Skin of body (tissue), 2 donors: Measurements from ENCODE around the gene SIAH1. TPM values are rescaled to one million over a fixed set of nuclear protein-coding genes. Genes with fewer than 3 reads are reported as not detected.
A peak's percentile ranks its signal among the peaks of the same experiment; 100 is the strongest.
"Not testable (repeated sequence)": the region's sequence is repeated elsewhere in the genome, so short reads cannot be mapped to it uniquely, and the experiment has no call there.

Experiments used
- DNase-seq: peaks from one replicate; lab custom pipeline; 2025; lab: John Stamatoyannopoulos, UW
- total RNA-seq: library from RNA; depleted of rRNA; stranded (reverse); fragments of >200 nt; gene quantifications from one replicate; pipeline ENCODE4 v1.2.3, GENCODE V29; 2014

Gene SIAH1
- total RNA-seq, 1 donor from 2014 or later, result 53.4 TPM

GRCh38 chr16:48393485-48394354, 8.5 kb upstream of the SIAH1 start:
- DNase-seq, result no peak

GRCh38 chr16:48392407-48392806, 7.2 kb upstream of the SIAH1 start:
- no peak for DNase-seq

- no peak for DNase-seq
Observed at GRCh38 chr16:48386559-48387312, 1.5 kb upstream of the SIAH1 start.

- no peak for DNase-seq
Observed at GRCh38 chr16:48384520-48385252, 527 bp downstream of the SIAH1 start.

GRCh38 chr16:48383877-48384519, 1.2 kb downstream of the SIAH1 start:
- DNase-seq, result peak; percentile 34

GRCh38 chr16:48383009-48383876, 2.0 kb downstream of the SIAH1 start:
- no peak for DNase-seq

- DNase-seq, result no peak
Observed at GRCh38 chr16:48382131-48382530, 3.1 kb downstream of the SIAH1 start.

- no peak for DNase-seq
Observed at GRCh38 chr16:48381201-48381600, 4.0 kb downstream of the SIAH1 start.

GRCh38 chr16:48378836-48379235, 6.4 kb downstream of the SIAH1 start:
- no peak for DNase-seq

- no peak for DNase-seq
Observed at GRCh38 chr16:48378276-48378675, 6.9 kb downstream of the SIAH1 start.

GRCh38 chr16:48377301-48377700, 7.9 kb downstream of the SIAH1 start:
- DNase-seq, result not testable (repeated sequence)

GRCh38 chr16:48374255-48374654, 11.0 kb downstream of the SIAH1 start:
- DNase-seq, result no peak

GRCh38 chr16:48373258-48374029, 11.8 kb downstream of the SIAH1 start:
- no peak for DNase-seq

GRCh38 chr16:48372744-48373143, 12.5 kb downstream of the SIAH1 start:
- DNase-seq, result no peak

- no peak for DNase-seq
Observed at GRCh38 chr16:48371393-48371780, 13.8 kb downstream of the SIAH1 start.

GRCh38 chr16:48370668-48371392, 14.4 kb downstream of the SIAH1 start:
- not testable (repeated sequence) for DNase-seq

GRCh38 chr16:48370229-48370628, 15.0 kb downstream of the SIAH1 start:
- no peak for DNase-seq

- no peak for DNase-seq
Observed at GRCh38 chr16:48369765-48370164, 15.4 kb downstream of the SIAH1 start.
